Measurements from ENCODE around the gene CNIH2. TPM values are rescaled to one million over a fixed set of nuclear protein-coding genes. Genes with fewer than 3 reads are reported as not detected.

The CNIH2 gene
- total RNA-seq, 3 donors from 2014 or later = 1.0 to 1.9 (median 1.3) TPM

- no peak overlapping the region for H3K4me3 ChIP-seq
- H3K36me3 ChIP-seq (ENCODE audit: low read depth) = no peaks in the 10 kb centered on the region
- intact Hi-C loops (cut with DNase I, micrococcal nuclease) = no loop called here
- no peaks in the 10 kb centered on the region for H3K9me3 ChIP-seq
- peaks cover 13% of the 10 kb centered on the region for H3K4me1 ChIP-seq (ENCODE audit: low read depth)
- TF ChIP-seq, protein P1, sequence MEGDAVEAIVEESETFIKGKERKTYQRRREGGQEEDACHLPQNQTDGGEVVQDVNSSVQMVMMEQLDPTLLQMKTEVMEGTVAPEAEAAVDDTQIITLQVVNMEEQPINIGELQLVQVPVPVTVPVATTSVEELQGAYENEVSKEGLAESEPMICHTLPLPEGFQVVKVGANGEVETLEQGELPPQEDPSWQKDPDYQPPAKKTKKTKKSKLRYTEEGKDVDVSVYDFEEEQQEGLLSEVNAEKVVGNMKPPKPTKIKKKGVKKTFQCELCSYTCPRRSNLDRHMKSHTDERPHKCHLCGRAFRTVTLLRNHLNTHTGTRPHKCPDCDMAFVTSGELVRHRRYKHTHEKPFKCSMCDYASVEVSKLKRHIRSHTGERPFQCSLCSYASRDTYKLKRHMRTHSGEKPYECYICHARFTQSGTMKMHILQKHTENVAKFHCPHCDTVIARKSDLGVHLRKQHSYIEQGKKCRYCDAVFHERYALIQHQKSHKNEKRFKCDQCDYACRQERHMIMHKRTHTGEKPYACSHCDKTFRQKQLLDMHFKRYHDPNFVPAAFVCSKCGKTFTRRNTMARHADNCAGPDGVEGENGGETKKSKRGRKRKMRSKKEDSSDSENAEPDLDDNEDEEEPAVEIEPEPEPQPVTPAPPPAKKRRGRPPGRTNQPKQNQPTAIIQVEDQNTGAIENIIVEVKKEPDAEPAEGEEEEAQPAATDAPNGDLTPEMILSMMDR (IDR thresholded peaks at IDR 0.05) = no peak
- DNase-seq (peak in 1 of 3 donors; percentile 50), ATAC-seq (no peak)
Measured at GRCh38 chr11:66294626-66295620, 16.9 kb downstream of the CNIH2 start.

DNA sequence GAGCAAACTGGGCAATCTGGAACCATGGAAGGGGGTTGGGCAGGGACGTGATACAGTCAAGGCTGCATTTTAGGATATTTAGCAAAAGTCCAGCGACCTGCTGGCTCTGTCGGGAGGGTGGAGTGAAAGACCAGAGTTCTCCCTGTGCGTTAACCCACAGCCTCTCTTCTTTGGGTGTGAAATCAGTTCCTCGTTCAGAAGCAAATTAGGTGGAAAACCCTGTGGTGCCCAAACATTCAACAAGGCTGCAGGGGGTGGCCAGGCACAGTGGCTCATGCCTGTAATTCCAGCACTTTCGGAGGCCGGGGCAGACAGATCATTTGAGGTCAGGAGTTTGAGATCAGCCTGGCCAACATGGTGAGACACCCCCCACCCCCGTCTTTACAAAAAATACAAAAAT is 19.6 kb downstream of the CNIH2 start:
- H3K36me3 ChIP-seq (ENCODE audit: low read depth) = no peaks in the 10 kb centered on the region
- intact Hi-C loops (cut with DNase I, micrococcal nuclease) = no loop called here
- DNase-seq = no peak
- no peak overlapping the region for H3K4me3 ChIP-seq
- H3K4me1 ChIP-seq (ENCODE audit: low read depth) = no peaks in the 10 kb centered on the region
- H3K9me3 ChIP-seq = no peaks in the 10 kb centered on the region
- TF ChIP-seq, protein P1 (IDR thresholded peaks at IDR 0.05) = no peak
- ATAC-seq = no peak

DNA sequence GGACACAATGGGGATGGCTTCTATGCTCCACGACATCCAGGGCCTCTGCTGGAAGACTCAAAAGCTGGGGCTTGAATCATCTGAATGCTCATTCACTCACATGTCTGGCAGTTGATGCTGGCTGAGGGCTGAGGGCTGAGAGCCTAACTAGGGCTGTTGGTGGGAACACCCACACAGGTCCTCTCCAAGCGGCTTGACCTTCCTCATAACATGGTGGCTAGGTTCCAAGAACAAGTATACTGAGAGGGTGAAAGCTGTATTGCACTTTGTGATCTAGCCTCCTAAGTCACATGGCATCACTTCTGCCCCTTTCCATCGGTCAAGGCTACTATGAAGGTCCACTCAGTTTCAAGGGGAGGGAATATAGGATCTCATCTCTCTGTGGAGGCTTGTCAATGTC is 21.2 kb downstream of the CNIH2 start:
- DNase-seq = no peak
- Histone ChIP-seq H3K9me3 (no peaks in the 10 kb centered on the region), H3K4me1 (ENCODE audit: low read depth) (no peaks in the 10 kb centered on the region), H3K4me3 (no peak overlapping the region), H3K36me3 (ENCODE audit: low read depth) (no peaks in the 10 kb centered on the region)
- no peak for ATAC-seq
- TF ChIP-seq, protein P1 (IDR thresholded peaks at IDR 0.05) = no peak
- intact Hi-C loops (cut with DNase I, micrococcal nuclease) = no loop called here

GRCh38 chr11:66302656-66303055 is 24.7 kb downstream of the CNIH2 start:
- DNase-seq (no peak), ATAC-seq (no peak)
- intact Hi-C loops (cut with DNase I, micrococcal nuclease) = no loop called here
- TF ChIP-seq, protein P1 (IDR thresholded peaks at IDR 0.05) = no peak
- no peaks in the 10 kb centered on the region for H3K9me3 ChIP-seq
- no peaks in the 10 kb centered on the region for H3K4me1 ChIP-seq (ENCODE audit: low read depth)
- H3K4me3 ChIP-seq = no peak overlapping the region
- no peaks in the 10 kb centered on the region for H3K36me3 ChIP-seq (ENCODE audit: low read depth)

- TF ChIP-seq, protein P1 (IDR thresholded peaks at IDR 0.05) = no peak
- Histone ChIP-seq H3K4me1 (ENCODE audit: low read depth) (peaks cover 7% of the 10 kb centered on the region), H3K4me3 (no peak overlapping the region), H3K36me3 (ENCODE audit: low read depth) (no peaks in the 10 kb centered on the region), H3K9me3 (no peaks in the 10 kb centered on the region)
- DNase-seq (no peak), ATAC-seq (no peak)
- intact Hi-C loops (cut with DNase I, micrococcal nuclease) = no loop called here
Measured at GRCh38 chr11:66309475-66309874, 31.5 kb downstream of the CNIH2 start.

Measured in mucosa of descending colon (tissue), 3 donors.